HepG2 (cell line): ENCODE data around the gene GRB7. TPM values are rescaled to one million over a fixed set of nuclear protein-coding genes. Genes with fewer than 3 reads are reported as not detected.

Experiments used
- ATAD3A ChIP-seq: sonication (generic); formaldehyde crosslinking; IDR thresholded peaks from 2 replicates; pipeline ENCODE4 v1.4.0; 2020; ENCODE audit warnings: missing genetic modification reagents
- DBP ChIP-seq: sonication (generic); formaldehyde crosslinking; IDR thresholded peaks from 2 replicates; pipeline ENCODE4 v1.4.0; 2020; ENCODE audit warnings: missing genetic modification reagents; ENCODE audit errors: not compliant biosample characterization
- E2F5 ChIP-seq: sonication (generic); formaldehyde crosslinking; conservative IDR thresholded peaks from 2 replicates; pipeline ENCODE4 v1.4.0; 2020; ENCODE audit warnings: missing genetic modification reagents
- ELF3 ChIP-seq: IDR thresholded peaks from 2 replicates; pipeline ENCODE4 v1.6.1; 2016; ENCODE audit warnings: missing genetic modification reagents, missing compliant biosample characterization
- HBP1 ChIP-seq: IDR thresholded peaks from 2 replicates; pipeline ENCODE4 v1.6.1; 2016; ENCODE audit warnings: low read depth, control low read depth
- HES4 ChIP-seq: sonication (generic); formaldehyde crosslinking; IDR thresholded peaks from 2 replicates; pipeline ENCODE4 v1.9.0; 2021; ENCODE audit warnings: mild to moderate bottlenecking, missing genetic modification reagents, borderline replicate concordance
- ISL2 ChIP-seq: sonication (generic); formaldehyde crosslinking; IDR thresholded peaks from 2 replicates; pipeline ENCODE4 v1.5.0; 2020; ENCODE audit warnings: missing genetic modification reagents
- MIXL1 ChIP-seq: IDR thresholded peaks from 2 replicates; pipeline ENCODE4 v1.6.1; 2016
- POLR2AphosphoS2 ChIP-seq: IDR thresholded peaks from 2 replicates; pipeline ENCODE4 v1.6.1; 2011; ENCODE audit warnings: low read depth, low read length, improper control_type of control experiment
- RNF2 ChIP-seq: fragments of 450-650 bp; conservative IDR thresholded peaks from 2 replicates; pipeline ENCODE4 v1.6.1; 2016; ENCODE audit warnings: low read depth
- TFDP1 ChIP-seq: IDR thresholded peaks from 2 replicates; pipeline ENCODE4 v1.6.1; 2016; ENCODE audit warnings: missing compliant biosample characterization, missing genetic modification reagents, borderline replicate concordance
- ZBTB34 ChIP-seq: sonication (generic); formaldehyde crosslinking; IDR thresholded peaks from 2 replicates; pipeline ENCODE4 v1.8.0; 2022; ENCODE audit warnings: mild to moderate bottlenecking, missing genetic modification reagents
- ZFAT ChIP-seq: sonication (generic); formaldehyde crosslinking; conservative IDR thresholded peaks from 2 replicates; pipeline ENCODE4 v1.8.1; 2023; ENCODE audit warnings: missing genetic modification reagents, inconsistent platforms
- ZFP36L1 ChIP-seq: sonication (generic); formaldehyde crosslinking; IDR thresholded peaks from 2 replicates; pipeline ENCODE4 v1.8.0; 2022; ENCODE audit warnings: mild to moderate bottlenecking, missing genetic modification reagents, moderate library complexity
- ZFP62 ChIP-seq: sonication (generic); formaldehyde crosslinking; IDR thresholded peaks from 2 replicates; pipeline ENCODE4 v1.4.0; 2020; ENCODE audit warnings: missing genetic modification reagents
- ZNF253 ChIP-seq: sonication (generic); formaldehyde crosslinking; IDR thresholded peaks from 2 replicates; pipeline ENCODE4 v1.8.0; 2022; ENCODE audit warnings: mild to moderate bottlenecking, missing genetic modification reagents, borderline replicate concordance
- ZNF564 ChIP-seq: sonication (generic); formaldehyde crosslinking; IDR thresholded peaks from 2 replicates; pipeline ENCODE4 v1.8.1; 2023; ENCODE audit warnings: mild to moderate bottlenecking, missing genetic modification reagents
- ZNF776 ChIP-seq: sonication (generic); formaldehyde crosslinking; IDR thresholded peaks from 2 replicates; pipeline ENCODE4 v1.4.0; 2020; ENCODE audit warnings: mild to moderate bottlenecking, missing genetic modification reagents
- ZUFSP ChIP-seq: sonication (generic); formaldehyde crosslinking; IDR thresholded peaks from 2 replicates; pipeline ENCODE4 v1.9.0; 2021; ENCODE audit warnings: missing genetic modification reagents, mild to moderate bottlenecking, borderline replicate concordance
- polyA plus RNA-seq, 8 experiments: library from polyadenylated mRNA; depleted of rRNA in 3 of 8; stranded (reverse) in 7 of 8; unstranded in 1 of 8; fragments of >200 nt; fragmentation: Illumina TruSeq in 4 of 8; extraction: Trizol in 4 of 8; gene quantifications; 2 replicates each; pipeline versions ENCODE4 v1.2.1 to v1.2.3, GENCODE V29; 2011 to 2016; ENCODE audit warnings: low read depth in 4 of 8, missing spikeins in 1 of 8, mixed read lengths in 1 of 8; ENCODE audit not compliant: insufficient read depth in 1 of 8
- total RNA-seq, 5 experiments: library from RNA; depleted of rRNA; stranded (reverse); fragments of >200 nt; fragmentation: Illumina TruSeq; extraction: Trizol; gene quantifications; 2 replicates each; pipeline ENCODE4 v1.2.3, GENCODE V29; 2016; ENCODE audit warnings: low read depth in 1 of 5
- TF ChIP-seq, protein P1 (sequence below): sonication (generic); formaldehyde crosslinking; IDR thresholded peaks from 2 replicates; pipeline ENCODE4 v1.5.1; 2020; ENCODE audit warnings: missing genetic modification reagents, mild to moderate bottlenecking, borderline replicate concordance

The GRB7 gene
- total and polyA plus RNA-seq, 2 of the 13 experiments (the other 11 are each of a cell fraction or from before 2014, with no cell fraction given) = 60.2 to 77.7 TPM

DNA sequence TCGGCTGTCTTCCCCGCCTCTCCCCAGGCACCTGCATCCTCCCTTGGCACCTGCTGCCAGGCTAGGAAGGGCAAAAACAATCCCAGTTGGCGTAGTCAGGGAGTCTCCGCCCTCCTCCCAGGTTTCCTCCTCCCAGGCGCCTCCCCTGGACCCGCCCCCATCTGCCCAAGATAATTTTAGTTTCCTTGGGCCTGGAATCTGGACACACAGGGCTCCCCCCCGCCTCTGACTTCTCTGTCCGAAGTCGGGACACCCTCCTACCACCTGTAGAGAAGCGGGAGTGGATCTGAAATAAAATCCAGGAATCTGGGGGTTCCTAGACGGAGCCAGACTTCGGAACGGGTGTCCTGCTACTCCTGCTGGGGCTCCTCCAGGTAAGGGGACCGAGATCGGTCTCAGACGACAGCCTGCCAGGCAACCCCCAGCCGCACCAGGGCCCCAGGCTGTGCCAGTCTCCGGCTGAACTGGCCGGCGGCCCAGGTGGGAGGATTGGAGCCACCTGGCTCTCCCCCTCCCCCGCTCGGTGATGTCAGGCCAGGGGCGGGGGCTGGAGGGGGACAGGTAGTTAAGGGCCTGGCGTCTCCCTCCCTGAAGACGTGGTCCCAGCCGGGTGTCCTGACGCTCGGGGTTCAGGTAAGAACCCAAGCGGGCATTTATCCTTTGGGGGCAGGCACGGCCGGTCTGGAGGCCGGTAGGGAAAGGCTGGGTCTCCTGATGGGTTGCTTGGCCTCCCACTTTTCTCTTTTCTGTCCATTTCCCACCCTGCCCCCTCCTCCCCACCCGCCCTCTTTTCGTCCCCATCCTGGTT, at the start of gene GRB7 (continued):
- TF ChIP-seq ZUFSP (CRISPR knock-in tag) = no peak
- TF ChIP-seq ZBTB34 = no peak
- peak; percentile 77 for TF ChIP-seq DBP
- 0 out of 2 replicates have a peak, but pooled peaks have one; percentile 17 for TF ChIP-seq ZNF776
- TF ChIP-seq TFDP1 (CRISPR knock-in tag) = no peak
- TF ChIP-seq HBP1 (CRISPR knock-in tag) = 0 out of 2 replicates have a peak, but pooled peaks have one; percentile 23
- TF ChIP-seq ISL2 = 0 out of 2 replicates have a peak, but pooled peaks have one; percentile 38
- TF ChIP-seq, protein P1, sequence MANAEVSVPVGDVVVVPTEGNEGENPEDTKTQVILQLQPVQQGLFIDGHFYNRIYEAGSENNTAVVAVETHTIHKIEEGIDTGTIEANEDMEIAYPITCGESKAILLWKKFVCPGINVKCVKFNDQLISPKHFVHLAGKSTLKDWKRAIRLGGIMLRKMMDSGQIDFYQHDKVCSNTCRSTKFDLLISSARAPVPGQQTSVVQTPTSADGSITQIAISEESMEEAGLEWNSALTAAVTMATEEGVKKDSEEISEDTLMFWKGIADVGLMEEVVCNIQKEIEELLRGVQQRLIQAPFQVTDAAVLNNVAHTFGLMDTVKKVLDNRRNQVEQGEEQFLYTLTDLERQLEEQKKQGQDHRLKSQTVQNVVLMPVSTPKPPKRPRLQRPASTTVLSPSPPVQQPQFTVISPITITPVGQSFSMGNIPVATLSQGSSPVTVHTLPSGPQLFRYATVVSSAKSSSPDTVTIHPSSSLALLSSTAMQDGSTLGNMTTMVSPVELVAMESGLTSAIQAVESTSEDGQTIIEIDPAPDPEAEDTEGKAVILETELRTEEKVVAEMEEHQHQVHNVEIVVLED (CRISPR knock-in tag) = no peak; the same call in 1 of the 2 replicates
- TF ChIP-seq ZFP62 (CRISPR knock-in tag) = no peak
- no peak for TF ChIP-seq POLR2AphosphoS2
- TF ChIP-seq ZNF253 = no peak; the same call in 1 of the 2 replicates
- TF ChIP-seq ZFP36L1 (CRISPR knock-in tag) = no peak
- TF ChIP-seq ELF3 (CRISPR knock-in tag) = 0 out of 2 replicates have a peak, but pooled peaks have one; percentile 5
- no peak for TF ChIP-seq ATAD3A
- peak; percentile 39 for TF ChIP-seq HES4
- no peak for TF ChIP-seq MIXL1 (CRISPR knock-in tag)
- TF ChIP-seq E2F5 (CRISPR knock-in tag) = no peak
- TF ChIP-seq ZNF564 (CRISPR knock-in tag) = no peak; the same call in 1 of the 2 replicates
- TF ChIP-seq RNF2 = no peak
- TF ChIP-seq ZFAT (CRISPR knock-in tag) = 0 out of 2 replicates have a peak, but pooled peaks have one; percentile 38
